Natural killer cell (primary cell): ENCODE data around the gene ZMIZ1. TPM values are rescaled to one million over a fixed set of nuclear protein-coding genes. Genes with fewer than 3 reads are reported as not detected.

Experiments used
- ATAC-seq, 3 donors: fragments of 150-1000 bp in 2 of 3; fragments of 200-7000 bp in 1 of 3; cut with Tn5 transposase; 1 replicate in 1 of 3; 2 replicates in 2 of 3; pipeline ENCODE4 v1.10.0; 2021; ENCODE audit warnings: mild to moderate bottlenecking in 2 of 3, moderate library complexity in 2 of 3
- DNase-seq, 2 donors: peaks; one replicate each; pipeline versions ENCODE4 v3.0.0 to v3.0.0-alpha.2; 2013 to 2021; ENCODE audit warnings: mixed read lengths in 1 of 2
- H3K27ac ChIP-seq: one replicate; pipeline ENCODE4 v1.5.1; 2013; ENCODE audit warnings: mild to moderate bottlenecking, low read length
- H3K27me3 ChIP-seq: one replicate; pipeline ENCODE4 v1.6.1; 2013; ENCODE audit warnings: low read length; ENCODE audit not compliant: control insufficient read depth, insufficient read depth
- H3K36me3 ChIP-seq: one replicate; pipeline ENCODE4 v1.6.1; 2013; ENCODE audit warnings: low read length; ENCODE audit not compliant: control insufficient read depth, insufficient read depth
- H3K4me1 ChIP-seq: one replicate; pipeline ENCODE4 v1.6.1; 2013; ENCODE audit warnings: low read length; ENCODE audit not compliant: control insufficient read depth, insufficient read depth
- H3K4me3 ChIP-seq: one replicate; pipeline ENCODE4 v1.5.1; 2013; ENCODE audit warnings: low read length
- H3K9me3 ChIP-seq: one replicate; pipeline ENCODE4 v1.6.1; 2013; ENCODE audit warnings: low read length; ENCODE audit not compliant: control insufficient read depth, insufficient read depth
- H3K27ac Mint-ChIP-seq, 2 donors: one replicate each; pipeline ENCODE4 v1.8.0; 2022; ENCODE audit warnings: mild to moderate bottlenecking in 2 of 2, mixed read lengths in 2 of 2, moderate library complexity in 1 of 2
- H3K27me3 Mint-ChIP-seq, 2 donors: one replicate each; pipeline ENCODE4 v1.8.0; 2022; ENCODE audit warnings: low read depth in 2 of 2, mixed read lengths in 2 of 2
- H3K36me3 Mint-ChIP-seq: one replicate; pipeline ENCODE4 v1.8.0; 2022; ENCODE audit warnings: mixed read lengths
- H3K4me1 Mint-ChIP-seq, 2 donors: one replicate each; pipeline ENCODE4 v1.8.0; 2022; ENCODE audit warnings: mixed read lengths in 2 of 2
- H3K4me3 Mint-ChIP-seq: one replicate; pipeline ENCODE4 v1.8.0; 2022; ENCODE audit warnings: mild to moderate bottlenecking, moderate library complexity, mixed read lengths
- H3K9me3 Mint-ChIP-seq, 2 donors: one replicate each; pipeline ENCODE4 v1.8.0; 2022; ENCODE audit warnings: mixed read lengths in 2 of 2
- whole genome bisulfite sequencing: methylation state at CpG from one replicate; pipeline ENCODE4 v1.1.7; 2013; ENCODE audit warnings: missing lambda C conversion rate; ENCODE audit not compliant: insufficient coverage; 5-methylcytosine and 5-hydroxymethylcytosine counted together
- intact Hi-C: fragments of 100-400 bp; cut with micrococcal nuclease; formaldehyde crosslinking; loops from one replicate; pipeline ENCODE4 v1.14.2; 2022
- total RNA-seq, 4 donors: library from RNA; stranded (reverse); fragments of 120-200 nt in 1 of 4; gene quantifications; one replicate each; pipeline versions ENCODE4 v1.2.3 to v1.2.4, GENCODE V29; 2013 to 2022
- TF ChIP-seq, protein P1 (sequence below): fragments of 200-600 bp; IDR thresholded peaks from one replicate; pipeline ENCODE4 v1.8.0; 2022; ENCODE audit warnings: antibody characterized with exemption

ZMIZ1 gene
- total RNA-seq, 3 donors from 2014 or later (not counting 1 experiment from before 2014, with no cell fraction given): 36.5 to 51.5 (median 37.9) TPM

DNA sequence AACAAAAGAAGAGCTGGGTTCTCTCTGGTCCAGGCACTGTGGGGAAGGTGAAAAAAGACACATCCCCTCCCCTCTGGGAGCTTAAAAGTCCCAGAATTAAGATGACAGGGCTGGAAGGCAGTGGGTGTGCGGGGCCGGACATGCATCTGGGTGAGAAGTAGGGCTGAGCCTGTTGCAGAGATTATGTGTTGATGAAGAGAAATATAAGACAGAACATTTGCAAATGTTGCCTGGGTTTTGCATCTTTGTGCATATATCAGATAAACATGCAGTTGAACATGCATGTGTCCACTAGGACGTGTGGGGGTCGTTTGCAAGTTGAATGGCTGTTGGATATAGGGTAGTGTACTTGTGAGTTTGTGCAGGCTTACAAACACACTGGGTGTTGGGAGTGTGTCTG lies 184.2 kb downstream of the ZMIZ1 start:
- Mint-ChIP-seq H3K27me3 (no peaks in the 10 kb centered on the region), H3K4me3 (peak overlapping the region; percentile 4), H3K9me3 (no peaks in the 10 kb centered on the region), H3K27ac (peak overlapping the region in 1 of 2 donors; percentile 38), H3K36me3 (no peaks in the 10 kb centered on the region), H3K4me1 (peaks cover 49 to 64% of the 10 kb centered on the region in 2 donors)
- Histone ChIP-seq H3K27ac (no peak overlapping the region), H3K9me3 (no peaks in the 10 kb centered on the region), H3K4me3 (no peak overlapping the region), H3K4me1 (peaks cover 92% of the 10 kb centered on the region), H3K36me3 (peaks cover 4% of the 10 kb centered on the region), H3K27me3 (no peaks in the 10 kb centered on the region)
- TF ChIP-seq, protein P1, sequence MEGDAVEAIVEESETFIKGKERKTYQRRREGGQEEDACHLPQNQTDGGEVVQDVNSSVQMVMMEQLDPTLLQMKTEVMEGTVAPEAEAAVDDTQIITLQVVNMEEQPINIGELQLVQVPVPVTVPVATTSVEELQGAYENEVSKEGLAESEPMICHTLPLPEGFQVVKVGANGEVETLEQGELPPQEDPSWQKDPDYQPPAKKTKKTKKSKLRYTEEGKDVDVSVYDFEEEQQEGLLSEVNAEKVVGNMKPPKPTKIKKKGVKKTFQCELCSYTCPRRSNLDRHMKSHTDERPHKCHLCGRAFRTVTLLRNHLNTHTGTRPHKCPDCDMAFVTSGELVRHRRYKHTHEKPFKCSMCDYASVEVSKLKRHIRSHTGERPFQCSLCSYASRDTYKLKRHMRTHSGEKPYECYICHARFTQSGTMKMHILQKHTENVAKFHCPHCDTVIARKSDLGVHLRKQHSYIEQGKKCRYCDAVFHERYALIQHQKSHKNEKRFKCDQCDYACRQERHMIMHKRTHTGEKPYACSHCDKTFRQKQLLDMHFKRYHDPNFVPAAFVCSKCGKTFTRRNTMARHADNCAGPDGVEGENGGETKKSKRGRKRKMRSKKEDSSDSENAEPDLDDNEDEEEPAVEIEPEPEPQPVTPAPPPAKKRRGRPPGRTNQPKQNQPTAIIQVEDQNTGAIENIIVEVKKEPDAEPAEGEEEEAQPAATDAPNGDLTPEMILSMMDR: no peak
- intact Hi-C loops: no loop called here
- 89% methylated on average over 4 of the region's 4 CpGs for WGBS
- no peak for ATAC-seq
- no peak for DNase-seq

DNA sequence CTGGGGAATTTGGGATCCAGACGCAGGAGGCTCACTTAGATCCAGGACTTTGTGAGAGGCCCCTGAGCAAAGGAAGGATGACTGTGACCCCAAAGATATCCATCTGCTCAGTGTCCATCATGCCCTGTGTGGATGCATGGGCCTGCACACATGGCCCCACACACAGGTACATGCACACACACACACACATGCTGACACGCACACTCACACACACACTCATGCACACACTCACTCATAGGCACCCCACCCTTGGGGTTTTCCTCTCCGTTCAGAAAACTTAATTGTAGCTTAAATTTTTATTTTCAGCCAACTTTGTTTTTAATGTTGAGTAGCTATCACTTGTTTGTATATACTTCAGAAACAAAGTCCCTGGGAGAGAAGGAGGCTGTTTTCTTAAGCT lies 184.9 kb downstream of the ZMIZ1 start:
- peaks cover 49 to 65% of the 10 kb centered on the region in 2 donors for H3K4me1 Mint-ChIP-seq
- 76% methylated on average over 3 of the region's 3 CpGs for WGBS
- Histone ChIP-seq H3K27ac (no peak overlapping the region), H3K4me1 (peaks cover 92% of the 10 kb centered on the region), H3K27me3 (no peaks in the 10 kb centered on the region), H3K36me3 (peaks cover 4% of the 10 kb centered on the region), H3K4me3 (no peak overlapping the region), H3K9me3 (no peaks in the 10 kb centered on the region)
- ATAC-seq (no peak), DNase-seq (no peak)
- no peak overlapping the region for H3K27ac Mint-ChIP-seq
- intact Hi-C loops: no loop called here
- TF ChIP-seq, protein P1: no peak
- H3K27me3 Mint-ChIP-seq: no peaks in the 10 kb centered on the region
- no peaks in the 10 kb centered on the region for H3K36me3 Mint-ChIP-seq
- no peak overlapping the region for H3K4me3 Mint-ChIP-seq
- H3K9me3 Mint-ChIP-seq: no peaks in the 10 kb centered on the region

DNA sequence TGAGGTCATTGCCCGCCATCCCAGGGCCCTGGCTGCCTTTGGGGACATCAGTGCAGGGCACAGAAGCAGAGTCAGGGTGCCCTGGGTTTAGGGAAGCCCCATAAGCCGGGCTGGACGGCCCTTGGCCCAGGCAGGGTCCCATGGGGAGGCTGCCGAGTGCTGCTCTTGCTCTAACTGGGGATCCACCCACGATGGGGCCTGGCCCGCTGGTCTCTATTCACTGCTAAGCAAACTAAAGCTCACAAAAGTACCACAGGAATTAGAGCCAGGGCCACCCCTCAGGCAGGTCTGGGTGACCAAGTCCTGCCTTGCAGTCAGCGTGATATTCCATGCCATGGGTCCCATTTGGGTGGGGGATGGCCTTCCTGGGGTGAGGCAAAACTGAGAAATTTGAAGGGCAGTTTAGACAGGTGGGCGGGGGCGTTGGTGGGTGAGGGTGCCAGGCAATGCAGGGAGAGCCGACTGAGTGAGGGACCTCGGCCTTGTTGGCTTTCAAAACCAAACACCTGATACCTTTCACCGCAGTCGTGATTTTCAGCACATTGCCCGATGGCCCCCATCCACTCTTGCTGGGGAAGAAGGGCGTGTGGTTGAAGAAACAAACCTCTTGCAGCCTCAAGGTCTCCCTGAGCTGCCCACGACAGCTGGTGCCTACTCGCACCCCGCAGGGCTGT lies 185.7 kb downstream of the ZMIZ1 start:
- Mint-ChIP-seq H3K4me1 (peaks cover 50 to 72% of the 10 kb centered on the region in 2 donors), H3K9me3 (no peaks in the 10 kb centered on the region), H3K36me3 (no peaks in the 10 kb centered on the region), H3K27me3 (no peaks in the 10 kb centered on the region), H3K27ac (no peak overlapping the region), H3K4me3 (no peak overlapping the region)
- Histone ChIP-seq H3K9me3 (no peaks in the 10 kb centered on the region), H3K27ac (peak overlapping the region; percentile 11), H3K36me3 (peaks cover 4% of the 10 kb centered on the region), H3K4me3 (no peak overlapping the region), H3K4me1 (peaks cover 92% of the 10 kb centered on the region), H3K27me3 (no peaks in the 10 kb centered on the region)
- TF ChIP-seq, protein P1: no peak
- intact Hi-C loops: no loop called here
- DNase-seq (no peak), ATAC-seq (peak in 2 of 3 donors; percentile 14 to 18)
- WGBS: 59% methylated on average over 18 of the region's 18 CpGs
